ENCODE data around the gene ABCF3.

GRCh38 chr3:184239708-184240107 is 53.7 kb downstream of the ABCF3 start:
- TF ChIP-seq POLR2A (IDR thresholded peaks at IDR 0.05) (no peak), CTCF (IDR thresholded peaks at IDR 0.05) (no peak)
